NCI-H524 (cell line): ENCODE measurements around the gene DBN1.

Experiments
- DNase-seq, 2 experiments: peaks; one replicate each; lab custom pipeline; 2025; lab: John Stamatoyannopoulos, UW

The DBN1 gene

GRCh38 chr5:177443144-177443983, 30.1 kb downstream of the DBN1 start:
- DNase-seq = no peak

- DNase-seq = no peak
Observed at GRCh38 chr5:177442066-177442826, 31.2 kb downstream of the DBN1 start.

GRCh38 chr5:177440990-177441780, 32.2 kb downstream of the DBN1 start:
- no peak for DNase-seq

GRCh38 chr5:177440211-177440989, 33.0 kb downstream of the DBN1 start:
- DNase-seq = peak; percentile 30 to 49

- DNase-seq = no peak
Observed at GRCh38 chr5:177439518-177440053, 33.8 kb downstream of the DBN1 start.

GRCh38 chr5:177438468-177438867, 35.0 kb downstream of the DBN1 start:
- DNase-seq = no peak

- no peak for DNase-seq
Observed at GRCh38 chr5:177437623-177438022, 35.8 kb downstream of the DBN1 start.

GRCh38 chr5:177435847-177436536, 37.4 kb downstream of the DBN1 start:
- DNase-seq = no peak

GRCh38 chr5:177434942-177435738, 38.3 kb downstream of the DBN1 start:
- no peak for DNase-seq

GRCh38 chr5:177434437-177434836, 39.0 kb downstream of the DBN1 start:
- no peak for DNase-seq

- DNase-seq = no peak
Observed at GRCh38 chr5:177433658-177434217, 39.7 kb downstream of the DBN1 start.

GRCh38 chr5:177432839-177433657, 40.4 kb downstream of the DBN1 start:
- DNase-seq = no peak

- no peak for DNase-seq
Observed at GRCh38 chr5:177432143-177432838, 41.1 kb downstream of the DBN1 start.

GRCh38 chr5:177431317-177432142, 41.9 kb downstream of the DBN1 start:
- no peak for DNase-seq

- DNase-seq = no peak
Observed at GRCh38 chr5:177430972-177431316, 42.5 kb downstream of the DBN1 start.

GRCh38 chr5:177430140-177430951, 43.1 kb downstream of the DBN1 start:
- no peak for DNase-seq
